Measurements from ENCODE around the gene LRRC28. TPM values are rescaled to one million over a fixed set of nuclear protein-coding genes. Genes with fewer than 3 reads are reported as not detected.

Gene LRRC28
- total RNA-seq, 1 donor from 2014 or later, result 14.6 TPM

- no peak overlapping the region for H3K4me3 Mint-ChIP-seq (ENCODE audit: low read depth)
- H3K27me3 Mint-ChIP-seq (ENCODE audit: low read depth), result no peaks in the 10 kb centered on the region
- no peaks in the 10 kb centered on the region for H3K9me3 Mint-ChIP-seq
- H3K36me3 Mint-ChIP-seq (ENCODE audit: low read depth), result no peaks in the 10 kb centered on the region
- no peak for DNase-seq (ENCODE audit: low spot score)
- H3K4me1 Mint-ChIP-seq (ENCODE audit: low read depth), result peaks cover 11% of the 10 kb centered on the region
- H3K27ac Mint-ChIP-seq, result no peak overlapping the region
- intact Hi-C loops (cut with micrococcal nuclease), result loop anchor here (5.0 kb wide), 1 partner anchor 52 kb away; no protein-coding TSS in a partner anchor
Measured at GRCh38 chr15:99320374-99321215, 69.3 kb downstream of the LRRC28 start.

- no peaks in the 10 kb centered on the region for H3K36me3 Mint-ChIP-seq (ENCODE audit: low read depth)
- intact Hi-C loops (cut with micrococcal nuclease), result loop anchor here (5.0 kb wide), 1 partner anchor 51 kb away; no protein-coding TSS in a partner anchor
- no peak overlapping the region for H3K4me3 Mint-ChIP-seq (ENCODE audit: low read depth)
- no peaks in the 10 kb centered on the region for H3K9me3 Mint-ChIP-seq
- H3K27ac Mint-ChIP-seq, result no peak overlapping the region
- peaks cover 10% of the 10 kb centered on the region for H3K4me1 Mint-ChIP-seq (ENCODE audit: low read depth)
- no peak for DNase-seq (ENCODE audit: low spot score)
- H3K27me3 Mint-ChIP-seq (ENCODE audit: low read depth), result no peaks in the 10 kb centered on the region
Measured at GRCh38 chr15:99321468-99321867, 70.2 kb downstream of the LRRC28 start.

GRCh38 chr15:99322643-99323405 lies 71.5 kb downstream of the LRRC28 start:
- Mint-ChIP-seq H3K27me3 (ENCODE audit: low read depth) (no peaks in the 10 kb centered on the region), H3K4me1 (ENCODE audit: low read depth) (peaks cover 10% of the 10 kb centered on the region), H3K36me3 (ENCODE audit: low read depth) (no peaks in the 10 kb centered on the region), H3K4me3 (ENCODE audit: low read depth) (no peak overlapping the region), H3K9me3 (no peaks in the 10 kb centered on the region), H3K27ac (no peak overlapping the region)
- DNase-seq (ENCODE audit: low spot score), result no peak
- intact Hi-C loops (cut with micrococcal nuclease), result loop anchor here (5.0 kb wide), 1 partner anchor 49 kb away; no protein-coding TSS in a partner anchor

GRCh38 chr15:99324082-99324620 lies 72.9 kb downstream of the LRRC28 start:
- Mint-ChIP-seq H3K27me3 (ENCODE audit: low read depth) (no peaks in the 10 kb centered on the region), H3K4me3 (ENCODE audit: low read depth) (no peak overlapping the region), H3K9me3 (no peaks in the 10 kb centered on the region), H3K27ac (no peak overlapping the region), H3K36me3 (ENCODE audit: low read depth) (no peaks in the 10 kb centered on the region), H3K4me1 (ENCODE audit: low read depth) (peaks cover 9% of the 10 kb centered on the region)
- intact Hi-C loops (cut with micrococcal nuclease), result loop anchor here (5.0 kb wide), 1 partner anchor 48 kb away; no protein-coding TSS in a partner anchor
- DNase-seq (ENCODE audit: low spot score), result no peak

- Mint-ChIP-seq H3K4me3 (ENCODE audit: low read depth) (no peak overlapping the region), H3K27me3 (ENCODE audit: low read depth) (no peaks in the 10 kb centered on the region), H3K4me1 (ENCODE audit: low read depth) (peaks cover 9% of the 10 kb centered on the region), H3K36me3 (ENCODE audit: low read depth) (no peaks in the 10 kb centered on the region), H3K9me3 (no peaks in the 10 kb centered on the region), H3K27ac (no peak overlapping the region)
- no peak for DNase-seq (ENCODE audit: low spot score)
- intact Hi-C loops (cut with micrococcal nuclease), result loop anchor here (5.0 kb wide), 1 partner anchor 48 kb away; no protein-coding TSS in a partner anchor
Measured at GRCh38 chr15:99324700-99325099, 73.4 kb downstream of the LRRC28 start.

- Mint-ChIP-seq H3K27me3 (ENCODE audit: low read depth) (no peaks in the 10 kb centered on the region), H3K36me3 (ENCODE audit: low read depth) (no peaks in the 10 kb centered on the region), H3K4me3 (ENCODE audit: low read depth) (no peak overlapping the region), H3K4me1 (ENCODE audit: low read depth) (peaks cover 13% of the 10 kb centered on the region), H3K9me3 (no peaks in the 10 kb centered on the region), H3K27ac (no peak overlapping the region)
- no peak for DNase-seq (ENCODE audit: low spot score)
- intact Hi-C loops (cut with micrococcal nuclease), result no loop called here
Measured at GRCh38 chr15:99326235-99326634, 75.0 kb downstream of the LRRC28 start.

GRCh38 chr15:99328106-99329072 lies 77.1 kb downstream of the LRRC28 start:
- peaks cover 13% of the 10 kb centered on the region for H3K4me1 Mint-ChIP-seq (ENCODE audit: low read depth)
- no peaks in the 10 kb centered on the region for H3K9me3 Mint-ChIP-seq
- intact Hi-C loops (cut with micrococcal nuclease), result no loop called here
- no peaks in the 10 kb centered on the region for H3K27me3 Mint-ChIP-seq (ENCODE audit: low read depth)
- H3K4me3 Mint-ChIP-seq (ENCODE audit: low read depth), result no peak overlapping the region
- H3K27ac Mint-ChIP-seq, result no peak overlapping the region
- no peaks in the 10 kb centered on the region for H3K36me3 Mint-ChIP-seq (ENCODE audit: low read depth)
- DNase-seq (ENCODE audit: low spot score), result no peak

- H3K4me1 Mint-ChIP-seq (ENCODE audit: low read depth), result peaks cover 4% of the 10 kb centered on the region
Measured at GRCh38 chr15:99331381-99331780, 80.1 kb downstream of the LRRC28 start.

GRCh38 chr15:99333413-99333812 lies 82.1 kb downstream of the LRRC28 start:
- Mint-ChIP-seq H3K4me1 (ENCODE audit: low read depth) (peaks cover 4% of the 10 kb centered on the region), H3K27me3 (ENCODE audit: low read depth) (no peaks in the 10 kb centered on the region), H3K4me3 (ENCODE audit: low read depth) (no peak overlapping the region), H3K27ac (no peak overlapping the region), H3K36me3 (ENCODE audit: low read depth) (no peaks in the 10 kb centered on the region), H3K9me3 (no peaks in the 10 kb centered on the region)
- DNase-seq (ENCODE audit: low spot score), result no peak
- intact Hi-C loops (cut with micrococcal nuclease), result no loop called here

More at GRCh38 chr15:99331381-99331780, 80.1 kb downstream of the LRRC28 start:
- Mint-ChIP-seq H3K27me3 (ENCODE audit: low read depth) (no peaks in the 10 kb centered on the region), H3K4me3 (ENCODE audit: low read depth) (no peak overlapping the region), H3K9me3 (no peaks in the 10 kb centered on the region), H3K27ac (no peak overlapping the region), H3K36me3 (ENCODE audit: low read depth) (no peaks in the 10 kb centered on the region)
- DNase-seq (ENCODE audit: low spot score), result no peak
- intact Hi-C loops (cut with micrococcal nuclease), result no loop called here

GRCh38 chr15:99333981-99334380 lies 82.7 kb downstream of the LRRC28 start:
- H3K4me3 Mint-ChIP-seq (ENCODE audit: low read depth), result no peak overlapping the region
- no peaks in the 10 kb centered on the region for H3K27me3 Mint-ChIP-seq (ENCODE audit: low read depth)
- intact Hi-C loops (cut with micrococcal nuclease), result no loop called here
- no peaks in the 10 kb centered on the region for H3K36me3 Mint-ChIP-seq (ENCODE audit: low read depth)
- no peak for DNase-seq (ENCODE audit: low spot score)
- H3K27ac Mint-ChIP-seq, result no peak overlapping the region
- H3K9me3 Mint-ChIP-seq, result no peaks in the 10 kb centered on the region
- H3K4me1 Mint-ChIP-seq (ENCODE audit: low read depth), result peaks cover 4% of the 10 kb centered on the region

GRCh38 chr15:99335508-99335907 lies 84.2 kb downstream of the LRRC28 start:
- intact Hi-C loops (cut with micrococcal nuclease), result no loop called here
- Mint-ChIP-seq H3K36me3 (ENCODE audit: low read depth) (no peaks in the 10 kb centered on the region), H3K27ac (no peak overlapping the region), H3K4me1 (ENCODE audit: low read depth) (peaks cover 3% of the 10 kb centered on the region), H3K27me3 (ENCODE audit: low read depth) (no peaks in the 10 kb centered on the region), H3K4me3 (ENCODE audit: low read depth) (no peak overlapping the region), H3K9me3 (no peaks in the 10 kb centered on the region)
- no peak for DNase-seq (ENCODE audit: low spot score)

- no peak for DNase-seq (ENCODE audit: low spot score)
- H3K4me3 Mint-ChIP-seq (ENCODE audit: low read depth), result no peak overlapping the region
- no peaks in the 10 kb centered on the region for H3K27me3 Mint-ChIP-seq (ENCODE audit: low read depth)
- H3K27ac Mint-ChIP-seq, result no peak overlapping the region
- H3K36me3 Mint-ChIP-seq (ENCODE audit: low read depth), result no peaks in the 10 kb centered on the region
- H3K4me1 Mint-ChIP-seq (ENCODE audit: low read depth), result no peaks in the 10 kb centered on the region
- intact Hi-C loops (cut with micrococcal nuclease), result no loop called here
- H3K9me3 Mint-ChIP-seq, result no peaks in the 10 kb centered on the region
Measured at GRCh38 chr15:99336794-99337193, 85.5 kb downstream of the LRRC28 start.
